SK-N-SH (cell line): ENCODE measurements around the gene FAM209A. TPM values are rescaled to one million over a fixed set of nuclear protein-coding genes. Genes with fewer than 3 reads are reported as not detected.

ENCODE experiments used
- CTCF ChIA-PET: fragments of 300-600, 350-600 bp; formaldehyde crosslinking; extraction: SDS; loops from one replicate; lab custom pipeline; 2021; lab: Yijun Ruan, JAX
- POLR2A ChIA-PET: fragments of 350-600 bp; sonication (Branson Sonifier 250); formaldehyde crosslinking; extraction: SDS; loops from one replicate; lab custom pipeline; 2020; ENCODE audit warnings: antibody characterized with exemption, inconsistent platforms; lab: Yijun Ruan, JAX
- DNase-seq: peaks from one replicate; pipeline ENCODE4 v3.0.0; 2012
- H2AFZ ChIP-seq: fragments of 200-600 bp; sonication (generic); 2 replicates; pipeline ENCODE4 v1.8.1; 2016; ENCODE audit warnings: antibody characterized with exemption, mild to moderate bottlenecking, low read depth
- H3F3A ChIP-seq: fragments of 200-600 bp; sonication (generic); replicated peaks from 2 replicates; pipeline ENCODE3; 2016; ENCODE audit warnings: antibody characterized with exemption, mild to moderate bottlenecking; ENCODE audit not compliant: insufficient read depth
- H3K27ac ChIP-seq, 2 experiments: fragments of 200-500 bp in 1 of 2; fragments of 200-600 bp in 1 of 2; sonication (Bioruptor generic) in 1 of 2; sonication (generic), shearing (Covaris generic) in 1 of 2; 2 replicates each; pipeline versions ENCODE4 v1.5.1 to v1.6.1; 2014 to 2016; ENCODE audit warnings: low read depth in 2 of 2, inconsistent platforms in 1 of 2, low read length in 1 of 2, mild to moderate bottlenecking in 1 of 2, mixed read lengths in 1 of 2
- H3K27me3 ChIP-seq: fragments of 200-600 bp; sonication (generic), shearing (Covaris generic); 2 replicates; pipeline ENCODE4 v1.6.1; 2016; ENCODE audit warnings: mixed run types; ENCODE audit not compliant: insufficient read depth
- H3K36me3 ChIP-seq, 2 experiments: fragments of 200-500 bp in 1 of 2; fragments of 200-600 bp in 1 of 2; sonication (Bioruptor generic) in 1 of 2; sonication (generic) in 1 of 2; replicated peaks in 1 of 2; 2 replicates each; pipeline versions ENCODE3 to v1.5.1; 2014 to 2016; ENCODE audit warnings: low read length in 1 of 2, mild to moderate bottlenecking in 1 of 2; ENCODE audit not compliant: insufficient read depth in 2 of 2, control insufficient read depth in 1 of 2
- H3K4me1 ChIP-seq, 2 experiments: fragments of 200-500 bp in 1 of 2; fragments of 200-600 bp in 1 of 2; sonication (Bioruptor generic) in 1 of 2; sonication (generic), shearing (Covaris generic) in 1 of 2; 2 replicates each; pipeline versions ENCODE4 v1.5.1 to v1.6.1; 2014 to 2016; ENCODE audit warnings: low read depth in 1 of 2, low read length in 1 of 2, mixed run types in 1 of 2; ENCODE audit not compliant: insufficient read depth in 2 of 2, control insufficient read depth in 1 of 2
- H3K4me2 ChIP-seq: fragments of 200-600 bp; sonication (generic), shearing (Covaris generic); 2 replicates; pipeline ENCODE4 v1.6.1; 2017; ENCODE audit warnings: mixed run types
- H3K4me3 ChIP-seq, 2 experiments: fragments of 200-500 bp in 1 of 2; fragments of 200-600 bp in 1 of 2; sonication (Bioruptor generic) in 1 of 2; sonication (generic), shearing (Covaris generic) in 1 of 2; 2 replicates each; pipeline versions ENCODE4 v1.5.1 to v1.8.1; 2014 to 2016; ENCODE audit warnings: low read depth in 2 of 2, inconsistent platforms in 1 of 2, low read length in 1 of 2, mild to moderate bottlenecking in 1 of 2, mixed read lengths in 1 of 2, moderate library complexity in 1 of 2
- H3K79me2 ChIP-seq: fragments of 200-600 bp; sonication (generic); 2 replicates; pipeline ENCODE4 v1.8.1; 2017; ENCODE audit warnings: mild to moderate bottlenecking; ENCODE audit not compliant: insufficient read depth
- H3K9ac ChIP-seq: fragments of 200-600 bp; sonication (generic); 2 replicates; pipeline ENCODE4 v1.6.1; 2017; ENCODE audit warnings: mixed run types
- H3K9me2 ChIP-seq: fragments of 200-600 bp; sonication (generic); 2 replicates; pipeline ENCODE4 v1.6.1; 2017; ENCODE audit warnings: mixed run types
- H3K9me3 ChIP-seq: fragments of 200-600 bp; sonication (generic); 2 replicates; pipeline ENCODE4 v1.6.1; 2017; ENCODE audit warnings: mixed run types, mild to moderate bottlenecking, moderate library complexity
- H4K20me1 ChIP-seq: fragments of 200-600 bp; sonication (generic); 2 replicates; pipeline ENCODE4 v1.6.1; 2017; ENCODE audit warnings: mild to moderate bottlenecking, mixed run types; ENCODE audit not compliant: insufficient read depth
- CHD2 ChIP-seq: fragments of 150-350 bp; IDR thresholded peaks from 2 replicates; pipeline ENCODE4 v1.6.1; 2018; ENCODE audit warnings: low read length; ENCODE audit not compliant: partially characterized antibody
- ELF1 ChIP-seq: IDR thresholded peaks from 2 replicates; pipeline ENCODE4 v1.4.0; 2012
- EP300 ChIP-seq, 2 experiments: IDR thresholded peaks; 2 replicates each; pipeline versions ENCODE4 v1.4.0 to v1.6.1; 2012; ENCODE audit warnings: borderline replicate concordance in 1 of 2, low read depth in 1 of 2, low read length in 1 of 2
- EZH2phosphoT487 ChIP-seq: fragments of 200-600 bp; sonication (generic); IDR thresholded peaks from 2 replicates; pipeline ENCODE4 v1.6.1; 2017; ENCODE audit warnings: low read depth, mixed run types, mild to moderate bottlenecking, antibody characterized with exemption, moderate library complexity, borderline replicate concordance
- FOSL2 ChIP-seq: IDR thresholded peaks from 2 replicates; pipeline ENCODE4 v1.4.0; 2012; ENCODE audit warnings: low read depth, mild to moderate bottlenecking, moderate library complexity, borderline replicate concordance
- FOXJ3 ChIP-seq: sonication (generic); formaldehyde crosslinking; IDR thresholded peaks from 2 replicates; pipeline ENCODE4 v1.5.1; 2020; ENCODE audit warnings: mild to moderate bottlenecking, missing genetic modification reagents
- FOXM1 ChIP-seq: IDR thresholded peaks from 2 replicates; pipeline ENCODE4 v1.4.0; 2012; ENCODE audit warnings: low read depth, mild to moderate bottlenecking
- GABPA ChIP-seq: IDR thresholded peaks from 2 replicates; pipeline ENCODE4 v1.4.0; 2012; ENCODE audit warnings: low read depth, mild to moderate bottlenecking
- JUND ChIP-seq: IDR thresholded peaks from 2 replicates; pipeline ENCODE4 v1.4.0; 2012
- MAX ChIP-seq: IDR thresholded peaks from 2 replicates; pipeline ENCODE4 v1.4.0; 2012; ENCODE audit warnings: low read depth
- MXI1 ChIP-seq: IDR thresholded peaks from 2 replicates; pipeline ENCODE4 v1.6.1; 2012; ENCODE audit warnings: mild to moderate bottlenecking, low read depth, low read length, improper control_type of control experiment
- NFIC ChIP-seq: IDR thresholded peaks from 2 replicates; pipeline ENCODE4 v1.4.0; 2012; ENCODE audit warnings: borderline replicate concordance
- NRF1 ChIP-seq: IDR thresholded peaks from 2 replicates; pipeline ENCODE4 v1.6.1; 2012; ENCODE audit warnings: low read depth, mild to moderate bottlenecking, low read length
- PBX3 ChIP-seq: IDR thresholded peaks from 2 replicates; pipeline ENCODE4; 2012
- POLR2AphosphoS5 ChIP-seq: IDR thresholded peaks from 2 replicates; pipeline ENCODE4 v1.6.1; 2012; ENCODE audit warnings: low read depth, low read length
- RAD21 ChIP-seq: IDR thresholded peaks from 2 replicates; pipeline ENCODE4 v1.6.1; 2012; ENCODE audit warnings: mild to moderate bottlenecking, low read length
- RCOR1 ChIP-seq: fragments of 150-350 bp; IDR thresholded peaks from 2 replicates; pipeline ENCODE4 v1.6.1; 2017; ENCODE audit warnings: antibody characterized with exemption, low read length
- REST ChIP-seq: IDR thresholded peaks from 2 replicates; pipeline ENCODE4 v1.6.1; 2012; ENCODE audit warnings: mild to moderate bottlenecking, low read depth, low read length, moderate library complexity
- RFX5 ChIP-seq: IDR thresholded peaks from 2 replicates; pipeline ENCODE4 v1.6.1; 2012; ENCODE audit warnings: mild to moderate bottlenecking, improper control_type of control experiment, low read length
- RXRA ChIP-seq: IDR thresholded peaks from 2 replicates; pipeline ENCODE4 v1.4.0; 2012; ENCODE audit warnings: low read depth, mild to moderate bottlenecking, borderline replicate concordance
- SIN3A ChIP-seq: IDR thresholded peaks from 2 replicates; pipeline ENCODE4 v1.6.1; 2012; ENCODE audit warnings: low read depth, mild to moderate bottlenecking, low read length, moderate library complexity, borderline replicate concordance
- SMC3 ChIP-seq: IDR thresholded peaks from 2 replicates; pipeline ENCODE4 v1.6.1; 2012; ENCODE audit warnings: low read depth, low read length, improper control_type of control experiment
- TAF1 ChIP-seq: IDR thresholded peaks from 2 replicates; pipeline ENCODE4 v1.6.1; 2012; ENCODE audit warnings: low read depth, mild to moderate bottlenecking, low read length, moderate library complexity, borderline replicate concordance
- TCF12 ChIP-seq: IDR thresholded peaks from 2 replicates; pipeline ENCODE4 v1.4.0; 2012
- TEAD4 ChIP-seq: IDR thresholded peaks from 2 replicates; pipeline ENCODE4 v1.4.0; 2012; ENCODE audit warnings: mild to moderate bottlenecking, borderline replicate concordance; ENCODE audit not compliant: insufficient read depth
- USF1 ChIP-seq: IDR thresholded peaks from 2 replicates; pipeline ENCODE4 v1.4.0; 2012; ENCODE audit warnings: low read depth, borderline replicate concordance
- ZBTB33 ChIP-seq: IDR thresholded peaks from 2 replicates; pipeline ENCODE4 v1.4.0; 2012; ENCODE audit warnings: low read depth, borderline replicate concordance
- WGBS: methylation state at CpG from one replicate; pipeline ENCODE4 v1.1.6; 2017; ENCODE audit warnings: low lambda C conversion rate; 5-methylcytosine and 5-hydroxymethylcytosine counted together
- polyA plus RNA-seq, 3 experiments: library from polyadenylated mRNA; depleted of rRNA; stranded (reverse); fragments of >200 nt; gene quantifications; 2 replicates each; pipeline ENCODE4 v1.2.3, GENCODE V29; 2012

FAM209A gene
- polyA plus RNA-seq, 1 of the 3 experiments (the other 2 are of a cell fraction), result not detected

- no peak for DNase-seq
- Histone ChIP-seq H3K9ac (no peak overlapping the region), H3K79me2 (no peaks in the 10 kb centered on the region), H3K4me2 (0 out of 2 replicates have a peak overlapping the region, but pooled peaks have one; percentile 16), H3K4me1 (no peaks in the 10 kb centered on the region), H2AFZ (no peak overlapping the region), H3K4me3 (no peak overlapping the region), H4K20me1 (no peaks in the 10 kb centered on the region), H3K9me3 (no peaks in the 10 kb centered on the region), H3K9me2 (no peaks in the 10 kb centered on the region), H3F3A (no peaks in the 10 kb centered on the region), H3K27ac (no peak overlapping the region), H3K36me3 (no peaks in the 10 kb centered on the region), H3K27me3 (peaks cover 45% of the 10 kb centered on the region)
- WGBS, result 0% methylated on average over 4 of the region's 4 CpGs
- CTCF ChIA-PET, result no interaction called here
- POLR2A ChIA-PET, result no interaction called here
- TF ChIP-seq RAD21 (no peak), MAX (no peak), RXRA (no peak), RCOR1 (no peak), ELF1 (no peak), TAF1 (no peak), JUND (peak; percentile 72), USF1 (peak; percentile 26; the same call in 1 of the 2 replicates), ZBTB33 (no peak), GABPA (no peak), POLR2AphosphoS5 (no peak), FOSL2 (peak; percentile 56; the same call in 1 of the 2 replicates), REST (no peak), RFX5 (no peak), FOXJ3 (no peak), SIN3A (no peak), PBX3 (peak; percentile 46; the same call in 1 of the 2 replicates), EP300 (IDR thresholded peaks at IDR 0.05; ENCODE audit: borderline replicate concordance in 1 of 2, low read depth in 1 of 2, low read length in 1 of 2) (0 out of 4 replicates have a peak, but pooled peaks of 1 of the 2 experiments have one; percentile 31), CHD2 (no peak), TEAD4 (no peak), EZH2phosphoT487 (no peak), MXI1 (no peak), SMC3 (no peak), FOXM1 (no peak), TCF12 (peak; percentile 82), NRF1 (no peak), NFIC (peak; percentile 72)
Measured at GRCh38 chr20:56554869-56555268, 30.3 kb downstream of the FAM209A start.
